ENCODE measurements around the gene CCNG2. TPM values are rescaled to one million over a fixed set of nuclear protein-coding genes. Genes with fewer than 3 reads are reported as not detected.

The CCNG2 gene
- total RNA-seq, 1 experiment from 2014 or later: 34.1 TPM

GRCh38 chr4:77120886-77121508 lies 36.0 kb upstream of the CCNG2 start:
- no TSS peak for BruUV-seq (replicated peaks)
- CTCF ChIA-PET: interaction anchor here (1.3 kb wide), 1 partner anchor 83 kb away, joined by 7 read pairs; no protein-coding TSS in a partner anchor
- H2AFZ ChIP-seq (ENCODE audit: low read depth, low read length, poor library complexity, severe bottlenecking): no peak overlapping the region
- intact Hi-C loops (cut with micrococcal nuclease): no loop called here
- no peak for DNase-seq (ENCODE audit: low read depth, low spot score)
- no peak overlapping the region for H3K4me2 ChIP-seq (ENCODE audit: low read length)
- no peak overlapping the region for H3K9ac ChIP-seq (ENCODE audit: low read length)
- RAD21 ChIA-PET (ENCODE audit: low non-redundant PET in 1 of 2, low total read pairs in 2 of 2, uncharacterized antibody in 2 of 2, unreplicated experiment in 2 of 2): interaction anchor here in 1 of 2 experiments (1.3 kb wide), 1 partner anchor 82 kb away, joined by 4 read pairs; no protein-coding TSS in a partner anchor
- no peak for TF ChIP-seq FOSL1 (IDR thresholded peaks at IDR 0.05; ENCODE audit: low read depth)
- peak; percentile 31; the same call in 1 of the 2 replicates for TF ChIP-seq RAD21 (IDR thresholded peaks at IDR 0.05; ENCODE audit: low read depth)
- TF ChIP-seq, protein P1, sequence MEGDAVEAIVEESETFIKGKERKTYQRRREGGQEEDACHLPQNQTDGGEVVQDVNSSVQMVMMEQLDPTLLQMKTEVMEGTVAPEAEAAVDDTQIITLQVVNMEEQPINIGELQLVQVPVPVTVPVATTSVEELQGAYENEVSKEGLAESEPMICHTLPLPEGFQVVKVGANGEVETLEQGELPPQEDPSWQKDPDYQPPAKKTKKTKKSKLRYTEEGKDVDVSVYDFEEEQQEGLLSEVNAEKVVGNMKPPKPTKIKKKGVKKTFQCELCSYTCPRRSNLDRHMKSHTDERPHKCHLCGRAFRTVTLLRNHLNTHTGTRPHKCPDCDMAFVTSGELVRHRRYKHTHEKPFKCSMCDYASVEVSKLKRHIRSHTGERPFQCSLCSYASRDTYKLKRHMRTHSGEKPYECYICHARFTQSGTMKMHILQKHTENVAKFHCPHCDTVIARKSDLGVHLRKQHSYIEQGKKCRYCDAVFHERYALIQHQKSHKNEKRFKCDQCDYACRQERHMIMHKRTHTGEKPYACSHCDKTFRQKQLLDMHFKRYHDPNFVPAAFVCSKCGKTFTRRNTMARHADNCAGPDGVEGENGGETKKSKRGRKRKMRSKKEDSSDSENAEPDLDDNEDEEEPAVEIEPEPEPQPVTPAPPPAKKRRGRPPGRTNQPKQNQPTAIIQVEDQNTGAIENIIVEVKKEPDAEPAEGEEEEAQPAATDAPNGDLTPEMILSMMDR (IDR thresholded peaks at IDR 0.05 in 2 of 3, conservative IDR thresholded peaks at IDR 0.05 in 1 of 3; ENCODE audit: borderline replicate concordance in 1 of 3, insufficient read depth in 1 of 3, low read depth in 2 of 3, low read length in 2 of 3): peak in 1 of 3 experiments; percentile 8; a peak in 1 of 6 replicates
- peak; percentile 36; the same call in 1 of the 2 replicates for ATAC-seq
- H3K27me3 ChIP-seq (ENCODE audit: insufficient read depth, low read length): no peaks in the 10 kb centered on the region
- H3K9me2 ChIP-seq (ENCODE audit: insufficient read depth): no peaks in the 10 kb centered on the region
- H3K27ac ChIP-seq (ENCODE audit: low read depth, low read length): no peak overlapping the region
- no peaks in the 10 kb centered on the region for H3K4me1 ChIP-seq (ENCODE audit: control insufficient read depth in 1 of 2, insufficient read depth in 2 of 2, low read length in 2 of 2)
- H3K9me3 ChIP-seq (ENCODE audit: control insufficient read depth in 1 of 2, insufficient read depth in 1 of 2, low read depth in 1 of 2, low read length in 2 of 2): no peaks in the 10 kb centered on the region
- H3K4me3 ChIP-seq (replicated peaks in 1 of 2; ENCODE audit: low read depth in 1 of 2, low read length in 2 of 2): no peak overlapping the region
- no peaks in the 10 kb centered on the region for H3K79me2 ChIP-seq (ENCODE audit: insufficient read depth, low read length)
- POLR2A ChIA-PET: no interaction called here
- H4K20me1 ChIP-seq (ENCODE audit: insufficient read depth): no peaks in the 10 kb centered on the region
- no peaks in the 10 kb centered on the region for H3K36me3 ChIP-seq (ENCODE audit: control insufficient read depth in 1 of 2, insufficient read depth in 2 of 2, low read length in 2 of 2)

DNA sequence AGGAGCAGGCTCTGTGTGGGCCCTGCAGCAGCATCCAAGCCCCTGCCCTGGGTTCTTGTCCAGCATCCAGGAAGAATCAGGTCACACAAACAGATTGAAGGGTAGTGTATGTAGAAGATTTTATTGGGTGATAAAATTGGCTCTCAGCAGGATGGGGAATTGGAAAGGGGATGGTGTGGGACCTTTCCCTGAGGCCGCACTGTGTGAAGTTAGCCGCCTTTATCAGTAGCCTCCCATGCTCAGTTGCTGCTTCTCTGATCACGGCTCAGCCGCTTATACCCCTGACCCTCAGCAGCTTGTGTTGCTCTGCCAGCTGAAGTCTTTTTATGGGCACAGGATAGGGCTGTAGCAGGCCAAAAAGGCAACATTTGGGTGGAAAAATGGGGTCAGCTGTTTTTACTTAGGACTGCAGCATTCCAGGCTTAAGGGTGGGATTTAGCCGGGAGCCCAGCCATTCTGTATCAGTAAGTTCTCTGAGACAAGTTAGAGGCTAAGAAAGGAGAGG lies 35.2 kb upstream of the CCNG2 start:
- Histone ChIP-seq H3K9ac (ENCODE audit: low read length) (no peak overlapping the region), H2AFZ (ENCODE audit: low read depth, low read length, poor library complexity, severe bottlenecking) (no peak overlapping the region), H3K4me1 (ENCODE audit: control insufficient read depth in 1 of 2, insufficient read depth in 2 of 2, low read length in 2 of 2) (no peaks in the 10 kb centered on the region), H4K20me1 (ENCODE audit: insufficient read depth) (no peaks in the 10 kb centered on the region), H3K9me3 (ENCODE audit: control insufficient read depth in 1 of 2, insufficient read depth in 1 of 2, low read depth in 1 of 2, low read length in 2 of 2) (no peaks in the 10 kb centered on the region), H3K4me3 (replicated peaks in 1 of 2; ENCODE audit: low read depth in 1 of 2, low read length in 2 of 2) (no peak overlapping the region), H3K27me3 (ENCODE audit: insufficient read depth, low read length) (no peaks in the 10 kb centered on the region), H3K79me2 (ENCODE audit: insufficient read depth, low read length) (no peaks in the 10 kb centered on the region), H3K4me2 (ENCODE audit: low read length) (no peak overlapping the region), H3K9me2 (ENCODE audit: insufficient read depth) (no peaks in the 10 kb centered on the region), H3K27ac (ENCODE audit: low read depth, low read length) (no peak overlapping the region), H3K36me3 (ENCODE audit: control insufficient read depth in 1 of 2, insufficient read depth in 2 of 2, low read length in 2 of 2) (no peaks in the 10 kb centered on the region)
- no TSS peak for BruUV-seq (replicated peaks)
- DNase-seq (ENCODE audit: low read depth, low spot score) (no peak), ATAC-seq (no peak)
- RAD21 ChIA-PET (ENCODE audit: low non-redundant PET in 1 of 2, low total read pairs in 2 of 2, uncharacterized antibody in 2 of 2, unreplicated experiment in 2 of 2): no interaction called here
- intact Hi-C loops (cut with micrococcal nuclease): no loop called here
- POLR2A ChIA-PET: no interaction called here
- CTCF ChIA-PET: interaction anchor here (1.3 kb wide), 1 partner anchor 82 kb away, joined by 7 read pairs; no protein-coding TSS in a partner anchor
- TF ChIP-seq ZFX (IDR thresholded peaks at IDR 0.05): no peak
- TF ChIP-seq ELF1 (IDR thresholded peaks at IDR 0.05; ENCODE audit: borderline replicate concordance, low read depth): no peak
- TF ChIP-seq, protein P2, sequence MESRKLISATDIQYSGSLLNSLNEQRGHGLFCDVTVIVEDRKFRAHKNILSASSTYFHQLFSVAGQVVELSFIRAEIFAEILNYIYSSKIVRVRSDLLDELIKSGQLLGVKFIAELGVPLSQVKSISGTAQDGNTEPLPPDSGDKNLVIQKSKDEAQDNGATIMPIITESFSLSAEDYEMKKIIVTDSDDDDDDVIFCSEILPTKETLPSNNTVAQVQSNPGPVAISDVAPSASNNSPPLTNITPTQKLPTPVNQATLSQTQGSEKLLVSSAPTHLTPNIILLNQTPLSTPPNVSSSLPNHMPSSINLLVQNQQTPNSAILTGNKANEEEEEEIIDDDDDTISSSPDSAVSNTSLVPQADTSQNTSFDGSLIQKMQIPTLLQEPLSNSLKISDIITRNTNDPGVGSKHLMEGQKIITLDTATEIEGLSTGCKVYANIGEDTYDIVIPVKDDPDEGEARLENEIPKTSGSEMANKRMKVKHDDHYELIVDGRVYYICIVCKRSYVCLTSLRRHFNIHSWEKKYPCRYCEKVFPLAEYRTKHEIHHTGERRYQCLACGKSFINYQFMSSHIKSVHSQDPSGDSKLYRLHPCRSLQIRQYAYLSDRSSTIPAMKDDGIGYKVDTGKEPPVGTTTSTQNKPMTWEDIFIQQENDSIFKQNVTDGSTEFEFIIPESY (IDR thresholded peaks at IDR 0.05; ENCODE audit: extremely low read depth, insufficient replicate concordance, low read length): no peak
- no peak for TF ChIP-seq MAX (IDR thresholded peaks at IDR 0.05)
- no peak for TF ChIP-seq SRF (IDR thresholded peaks at IDR 0.05; ENCODE audit: low read depth)
- TF ChIP-seq, protein P3, sequence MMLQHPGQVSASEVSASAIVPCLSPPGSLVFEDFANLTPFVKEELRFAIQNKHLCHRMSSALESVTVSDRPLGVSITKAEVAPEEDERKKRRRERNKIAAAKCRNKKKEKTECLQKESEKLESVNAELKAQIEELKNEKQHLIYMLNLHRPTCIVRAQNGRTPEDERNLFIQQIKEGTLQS (IDR thresholded peaks at IDR 0.05): no peak
- no peak for TF ChIP-seq SP1 (IDR thresholded peaks at IDR 0.05; ENCODE audit: low read depth)
- TF ChIP-seq, protein P1 (IDR thresholded peaks at IDR 0.05 in 2 of 3, conservative IDR thresholded peaks at IDR 0.05 in 1 of 3; ENCODE audit: borderline replicate concordance in 1 of 3, insufficient read depth in 1 of 3, low read depth in 2 of 3, low read length in 2 of 3): no peak
- TF ChIP-seq ZNF274 (IDR thresholded peaks at IDR 0.05; ENCODE audit: low read depth, low read length): no peak
- TF ChIP-seq FOSL1 (IDR thresholded peaks at IDR 0.05; ENCODE audit: low read depth): no peak
